Natural killer cell (primary cell): Measurements from ENCODE around the gene OTOA. TPM values are rescaled to one million over a fixed set of nuclear protein-coding genes. Genes with fewer than 3 reads are reported as not detected.

Source experiments
- ATAC-seq, 3 donors: fragments of 150-1000 bp in 2 of 3; fragments of 200-7000 bp in 1 of 3; cut with Tn5 transposase; 1 replicate in 1 of 3; 2 replicates in 2 of 3; pipeline ENCODE4 v1.10.0; 2021; ENCODE audit warnings: mild to moderate bottlenecking in 2 of 3, moderate library complexity in 2 of 3
- DNase-seq, 2 donors: peaks; one replicate each; pipeline versions ENCODE4 v3.0.0 to v3.0.0-alpha.2; 2013 to 2021; ENCODE audit warnings: mixed read lengths in 1 of 2
- H3K27ac ChIP-seq: one replicate; pipeline ENCODE4 v1.5.1; 2013; ENCODE audit warnings: mild to moderate bottlenecking, low read length
- H3K27me3 ChIP-seq: one replicate; pipeline ENCODE4 v1.6.1; 2013; ENCODE audit warnings: low read length; ENCODE audit not compliant: control insufficient read depth, insufficient read depth
- H3K36me3 ChIP-seq: one replicate; pipeline ENCODE4 v1.6.1; 2013; ENCODE audit warnings: low read length; ENCODE audit not compliant: control insufficient read depth, insufficient read depth
- H3K4me1 ChIP-seq: one replicate; pipeline ENCODE4 v1.6.1; 2013; ENCODE audit warnings: low read length; ENCODE audit not compliant: control insufficient read depth, insufficient read depth
- H3K4me3 ChIP-seq: one replicate; pipeline ENCODE4 v1.5.1; 2013; ENCODE audit warnings: low read length
- H3K9me3 ChIP-seq: one replicate; pipeline ENCODE4 v1.6.1; 2013; ENCODE audit warnings: low read length; ENCODE audit not compliant: control insufficient read depth, insufficient read depth
- H3K27ac Mint-ChIP-seq, 2 donors: one replicate each; pipeline ENCODE4 v1.8.0; 2022; ENCODE audit warnings: mild to moderate bottlenecking in 2 of 2, mixed read lengths in 2 of 2, moderate library complexity in 1 of 2
- H3K27me3 Mint-ChIP-seq, 2 donors: one replicate each; pipeline ENCODE4 v1.8.0; 2022; ENCODE audit warnings: low read depth in 2 of 2, mixed read lengths in 2 of 2
- H3K36me3 Mint-ChIP-seq: one replicate; pipeline ENCODE4 v1.8.0; 2022; ENCODE audit warnings: mixed read lengths
- H3K4me1 Mint-ChIP-seq, 2 donors: one replicate each; pipeline ENCODE4 v1.8.0; 2022; ENCODE audit warnings: mixed read lengths in 2 of 2
- H3K4me3 Mint-ChIP-seq: one replicate; pipeline ENCODE4 v1.8.0; 2022; ENCODE audit warnings: mild to moderate bottlenecking, moderate library complexity, mixed read lengths
- H3K9me3 Mint-ChIP-seq, 2 donors: one replicate each; pipeline ENCODE4 v1.8.0; 2022; ENCODE audit warnings: mixed read lengths in 2 of 2
- WGBS: methylation state at CpG from one replicate; pipeline ENCODE4 v1.1.7; 2013; ENCODE audit warnings: missing lambda C conversion rate; ENCODE audit not compliant: insufficient coverage; 5-methylcytosine and 5-hydroxymethylcytosine counted together
- intact Hi-C: fragments of 100-400 bp; cut with micrococcal nuclease; formaldehyde crosslinking; loops from one replicate; pipeline ENCODE4 v1.14.2; 2022
- total RNA-seq, 4 donors: library from RNA; stranded (reverse); fragments of 120-200 nt in 1 of 4; gene quantifications; one replicate each; pipeline versions ENCODE4 v1.2.3 to v1.2.4, GENCODE V29; 2013 to 2022
- TF ChIP-seq, protein P1 (sequence below): fragments of 200-600 bp; IDR thresholded peaks from one replicate; pipeline ENCODE4 v1.8.0; 2022; ENCODE audit warnings: antibody characterized with exemption

The OTOA gene
- total RNA-seq, result under 1 TPM in 1 of 3 donors, not detected in 2; 0.14 TPM
- total RNA-seq (2013), result 0.23 TPM

- TF ChIP-seq, protein P1, sequence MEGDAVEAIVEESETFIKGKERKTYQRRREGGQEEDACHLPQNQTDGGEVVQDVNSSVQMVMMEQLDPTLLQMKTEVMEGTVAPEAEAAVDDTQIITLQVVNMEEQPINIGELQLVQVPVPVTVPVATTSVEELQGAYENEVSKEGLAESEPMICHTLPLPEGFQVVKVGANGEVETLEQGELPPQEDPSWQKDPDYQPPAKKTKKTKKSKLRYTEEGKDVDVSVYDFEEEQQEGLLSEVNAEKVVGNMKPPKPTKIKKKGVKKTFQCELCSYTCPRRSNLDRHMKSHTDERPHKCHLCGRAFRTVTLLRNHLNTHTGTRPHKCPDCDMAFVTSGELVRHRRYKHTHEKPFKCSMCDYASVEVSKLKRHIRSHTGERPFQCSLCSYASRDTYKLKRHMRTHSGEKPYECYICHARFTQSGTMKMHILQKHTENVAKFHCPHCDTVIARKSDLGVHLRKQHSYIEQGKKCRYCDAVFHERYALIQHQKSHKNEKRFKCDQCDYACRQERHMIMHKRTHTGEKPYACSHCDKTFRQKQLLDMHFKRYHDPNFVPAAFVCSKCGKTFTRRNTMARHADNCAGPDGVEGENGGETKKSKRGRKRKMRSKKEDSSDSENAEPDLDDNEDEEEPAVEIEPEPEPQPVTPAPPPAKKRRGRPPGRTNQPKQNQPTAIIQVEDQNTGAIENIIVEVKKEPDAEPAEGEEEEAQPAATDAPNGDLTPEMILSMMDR, result no peak
- no peaks in the 10 kb centered on the region for H3K36me3 ChIP-seq
- peak; percentile 54 to 77 (median 73) for ATAC-seq
- Mint-ChIP-seq H3K36me3 (no peaks in the 10 kb centered on the region), H3K4me1 (peaks cover 0 to 14% of the 10 kb centered on the region in 2 donors), H3K9me3 (no peaks in the 10 kb centered on the region), H3K27ac (no peak within 1 kb of the TSS), H3K4me3 (peak within 1 kb of the TSS; percentile 74), H3K27me3 (peaks cover 0 to 7% of the 10 kb centered on the region in 2 donors)
- H3K4me3 ChIP-seq, result no peak within 1 kb of the TSS
- H3K27me3 ChIP-seq, result peaks cover 6% of the 10 kb centered on the region
- no peaks in the 10 kb centered on the region for H3K9me3 ChIP-seq
- peaks cover 13% of the 10 kb centered on the region for H3K4me1 ChIP-seq
- H3K27ac ChIP-seq, result no peak within 1 kb of the TSS
- WGBS, result 4% methylated on average over 41 of the region's 45 CpGs
- intact Hi-C loops, result no loop called here
- peak in 1 of 2 donors; percentile 48 for DNase-seq
These were observed at the start of gene OTOA for GRCh38 chr16:21663889-21664647. TSS of gene OTOA (plus strand) at chr16:21663968. CDS start at chr16:21678515, 14,547 bp downstream.

DNA sequence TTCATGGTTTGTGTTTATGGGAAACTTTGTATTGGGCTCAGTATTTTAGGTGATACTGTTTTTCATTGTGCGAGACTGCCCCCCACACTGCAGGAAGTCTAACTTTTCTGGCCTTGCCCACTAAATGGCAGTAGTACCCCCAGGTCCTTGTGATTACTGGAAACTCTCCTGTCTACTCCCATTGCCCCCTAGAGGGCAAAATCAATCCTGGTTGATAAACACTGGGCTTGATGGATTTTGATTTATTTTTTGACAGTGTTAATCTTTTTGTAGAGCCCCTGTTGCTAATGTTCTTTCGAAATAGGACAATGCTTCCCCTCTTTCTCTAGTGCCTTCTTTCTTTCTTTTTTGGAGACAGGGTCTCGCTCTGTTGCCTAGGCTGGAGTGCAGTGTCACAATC is 48.9 kb upstream of the OTOA start:
- H3K4me3 Mint-ChIP-seq, result no peak overlapping the region
- peaks cover 42 to 53% of the 10 kb centered on the region in 2 donors for H3K4me1 Mint-ChIP-seq
- H3K36me3 ChIP-seq, result no peaks in the 10 kb centered on the region
- WGBS, result 94% methylated on average over 3 of the region's 3 CpGs
- no peaks in the 10 kb centered on the region for H3K9me3 Mint-ChIP-seq
- H3K27ac Mint-ChIP-seq, result no peak overlapping the region
- H3K4me1 ChIP-seq, result peaks cover 6% of the 10 kb centered on the region
- no peak for DNase-seq
- no peaks in the 10 kb centered on the region for H3K27me3 Mint-ChIP-seq
- no peak for ATAC-seq
- no peaks in the 10 kb centered on the region for H3K9me3 ChIP-seq
- H3K27me3 ChIP-seq, result no peaks in the 10 kb centered on the region
- no peaks in the 10 kb centered on the region for H3K36me3 Mint-ChIP-seq
- intact Hi-C loops, result no loop called here
- TF ChIP-seq, protein P1, result no peak
- H3K27ac ChIP-seq, result no peak overlapping the region
- H3K4me3 ChIP-seq, result no peak overlapping the region

DNA sequence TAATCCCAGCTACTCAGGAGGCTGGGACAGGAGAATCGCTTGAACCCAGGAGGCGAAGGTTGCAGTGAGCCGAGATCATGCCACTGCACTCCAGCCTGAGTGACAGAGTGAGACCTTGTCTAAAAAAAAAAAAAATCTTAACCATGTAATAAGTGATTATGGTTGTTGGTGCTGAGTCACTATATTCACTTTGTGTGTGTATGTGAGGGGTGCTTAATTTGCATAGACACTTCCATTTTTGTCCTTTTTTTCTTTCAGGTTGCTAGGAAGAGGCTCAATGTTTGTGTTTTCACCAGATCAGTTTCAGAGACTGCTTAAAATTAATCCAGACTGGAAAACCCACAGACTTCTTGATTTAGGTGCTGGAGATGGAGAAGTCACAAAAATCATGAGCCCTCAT is 46.2 kb upstream of the OTOA start:
- Histone ChIP-seq H3K4me1 (peaks cover 10% of the 10 kb centered on the region), H3K36me3 (no peaks in the 10 kb centered on the region), H3K4me3 (no peak overlapping the region), H3K9me3 (no peaks in the 10 kb centered on the region), H3K27ac (no peak overlapping the region), H3K27me3 (no peaks in the 10 kb centered on the region)
- ATAC-seq (no peak), DNase-seq (no peak)
- no peak overlapping the region for H3K27ac Mint-ChIP-seq
- H3K4me3 Mint-ChIP-seq, result no peak overlapping the region
- H3K4me1 Mint-ChIP-seq, result peaks cover 30 to 39% of the 10 kb centered on the region in 2 donors
- H3K27me3 Mint-ChIP-seq, result no peaks in the 10 kb centered on the region
- no peaks in the 10 kb centered on the region for H3K9me3 Mint-ChIP-seq
- intact Hi-C loops, result no loop called here
- no peaks in the 10 kb centered on the region for H3K36me3 Mint-ChIP-seq
- TF ChIP-seq, protein P1, result no peak
- 93% methylated on average over 2 of the region's 3 CpGs for WGBS
